Activated T-helper 17 cell treated with anti-CD3 and anti-CD28 coated beads, Interleukin-2, amount 50 U/mL, for 72 hours (primary cell): ENCODE results near the gene GRID2. TPM values are rescaled to one million over a fixed set of nuclear protein-coding genes. Genes with fewer than 3 reads are reported as not detected.

ENCODE experiments used
- ATAC-seq: fragments of 150-1000 bp; cut with Tn5 transposase; replicated peaks from 2 replicates; pipeline ENCODE4 v1.10.0; 2021; ENCODE audit warnings: mild to moderate bottlenecking, moderate library complexity
- H3K27ac Mint-ChIP-seq: one replicate; pipeline ENCODE4 v1.8.0; 2022; ENCODE audit warnings: mixed read lengths
- H3K27me3 Mint-ChIP-seq: one replicate; pipeline ENCODE4 v1.8.0; 2022; ENCODE audit warnings: mixed read lengths
- H3K36me3 Mint-ChIP-seq: one replicate; pipeline ENCODE4 v1.8.0; 2022; ENCODE audit warnings: low read depth, mild to moderate bottlenecking, mixed read lengths
- H3K4me1 Mint-ChIP-seq: one replicate; pipeline ENCODE4 v1.8.0; 2022; ENCODE audit warnings: mixed read lengths
- H3K4me3 Mint-ChIP-seq: one replicate; pipeline ENCODE4 v1.8.0; 2022; ENCODE audit warnings: mild to moderate bottlenecking, mixed read lengths
- H3K9me3 Mint-ChIP-seq: one replicate; pipeline ENCODE4 v1.8.0; 2022; ENCODE audit warnings: mixed read lengths
- total RNA-seq, 2 donors: library from RNA; stranded (reverse); gene quantifications; one replicate each; pipeline ENCODE4 v1.2.3, GENCODE V29; 2022

GRID2 gene
- total RNA-seq, 2 donors from 2014 or later: not detected

GRCh38 chr4:93747220-93747619 is 1443.5 kb downstream of the GRID2 start:
- Mint-ChIP-seq H3K9me3 (no peaks in the 10 kb centered on the region), H3K4me1 (no peaks in the 10 kb centered on the region), H3K36me3 (no peaks in the 10 kb centered on the region), H3K4me3 (no peak overlapping the region), H3K27me3 (no peaks in the 10 kb centered on the region), H3K27ac (no peak overlapping the region)
- ATAC-seq: no peak

GRCh38 chr4:93748373-93749291 is 1444.9 kb downstream of the GRID2 start:
- Mint-ChIP-seq H3K4me1 (no peaks in the 10 kb centered on the region), H3K27me3 (no peaks in the 10 kb centered on the region), H3K27ac (no peak overlapping the region), H3K4me3 (no peak overlapping the region), H3K9me3 (no peaks in the 10 kb centered on the region), H3K36me3 (no peaks in the 10 kb centered on the region)
- no peak for ATAC-seq

- no peaks in the 10 kb centered on the region for H3K36me3 Mint-ChIP-seq
- no peaks in the 10 kb centered on the region for H3K9me3 Mint-ChIP-seq
- peak; percentile 49 for ATAC-seq
- no peaks in the 10 kb centered on the region for H3K4me1 Mint-ChIP-seq
- no peak overlapping the region for H3K27ac Mint-ChIP-seq
- no peaks in the 10 kb centered on the region for H3K27me3 Mint-ChIP-seq
- no peak overlapping the region for H3K4me3 Mint-ChIP-seq
Observed at GRCh38 chr4:93749292-93749761, 1445.6 kb downstream of the GRID2 start.

GRCh38 chr4:93751411-93751810 is 1447.6 kb downstream of the GRID2 start:
- Mint-ChIP-seq H3K4me1 (no peaks in the 10 kb centered on the region), H3K9me3 (no peaks in the 10 kb centered on the region), H3K27me3 (no peaks in the 10 kb centered on the region), H3K4me3 (no peak overlapping the region), H3K27ac (no peak overlapping the region), H3K36me3 (no peaks in the 10 kb centered on the region)
- no peak for ATAC-seq

- H3K4me3 Mint-ChIP-seq: no peak overlapping the region
- ATAC-seq: no peak
Observed at GRCh38 chr4:93756101-93756500, 1452.3 kb downstream of the GRID2 start.

GRCh38 chr4:93759506-93759905 is 1455.7 kb downstream of the GRID2 start:
- H3K9me3 Mint-ChIP-seq: no peaks in the 10 kb centered on the region
- no peak for ATAC-seq
- no peak overlapping the region for H3K27ac Mint-ChIP-seq
- no peaks in the 10 kb centered on the region for H3K4me1 Mint-ChIP-seq
- no peaks in the 10 kb centered on the region for H3K27me3 Mint-ChIP-seq
- no peaks in the 10 kb centered on the region for H3K36me3 Mint-ChIP-seq
- no peak overlapping the region for H3K4me3 Mint-ChIP-seq

More at GRCh38 chr4:93756101-93756500, 1452.3 kb downstream of the GRID2 start:
- Mint-ChIP-seq H3K9me3 (no peaks in the 10 kb centered on the region), H3K4me1 (no peaks in the 10 kb centered on the region), H3K36me3 (no peaks in the 10 kb centered on the region), H3K27ac (no peak overlapping the region), H3K27me3 (no peaks in the 10 kb centered on the region)

- Mint-ChIP-seq H3K27ac (no peak overlapping the region), H3K9me3 (no peaks in the 10 kb centered on the region), H3K36me3 (no peaks in the 10 kb centered on the region), H3K27me3 (no peaks in the 10 kb centered on the region), H3K4me1 (no peaks in the 10 kb centered on the region), H3K4me3 (no peak overlapping the region)
- ATAC-seq: no peak
Observed at GRCh38 chr4:93760284-93760683, 1456.5 kb downstream of the GRID2 start.

- H3K36me3 Mint-ChIP-seq: no peaks in the 10 kb centered on the region
- H3K27me3 Mint-ChIP-seq: no peaks in the 10 kb centered on the region
- H3K4me3 Mint-ChIP-seq: no peak overlapping the region
- H3K9me3 Mint-ChIP-seq: no peaks in the 10 kb centered on the region
- no peaks in the 10 kb centered on the region for H3K4me1 Mint-ChIP-seq
- no peak for ATAC-seq
- no peak overlapping the region for H3K27ac Mint-ChIP-seq
Observed at GRCh38 chr4:93761286-93761685, 1457.5 kb downstream of the GRID2 start.

GRCh38 chr4:93764639-93765246 is 1461.0 kb downstream of the GRID2 start:
- Mint-ChIP-seq H3K27ac (no peak overlapping the region), H3K4me1 (no peaks in the 10 kb centered on the region), H3K9me3 (no peaks in the 10 kb centered on the region)

GRCh38 chr4:93767917-93768316 is 1464.2 kb downstream of the GRID2 start:
- Mint-ChIP-seq H3K4me3 (no peak overlapping the region), H3K27me3 (no peaks in the 10 kb centered on the region), H3K9me3 (no peaks in the 10 kb centered on the region), H3K27ac (no peak overlapping the region), H3K36me3 (no peaks in the 10 kb centered on the region), H3K4me1 (no peaks in the 10 kb centered on the region)
- no peak for ATAC-seq

More at GRCh38 chr4:93764639-93765246, 1461.0 kb downstream of the GRID2 start:
- Mint-ChIP-seq H3K27me3 (no peaks in the 10 kb centered on the region), H3K4me3 (no peak overlapping the region), H3K36me3 (no peaks in the 10 kb centered on the region)
- no peak for ATAC-seq

GRCh38 chr4:93770201-93770600 is 1466.4 kb downstream of the GRID2 start:
- Mint-ChIP-seq H3K27ac (no peak overlapping the region), H3K4me1 (no peaks in the 10 kb centered on the region), H3K27me3 (peaks cover under 1% of the 10 kb centered on the region), H3K9me3 (no peaks in the 10 kb centered on the region), H3K36me3 (no peaks in the 10 kb centered on the region), H3K4me3 (no peak overlapping the region)
- no peak for ATAC-seq

GRCh38 chr4:93771640-93772411 is 1468.1 kb downstream of the GRID2 start:
- H3K4me3 Mint-ChIP-seq: no peak overlapping the region
- no peak for ATAC-seq
- H3K36me3 Mint-ChIP-seq: no peaks in the 10 kb centered on the region
- no peaks in the 10 kb centered on the region for H3K4me1 Mint-ChIP-seq
- no peak overlapping the region for H3K27ac Mint-ChIP-seq
- H3K27me3 Mint-ChIP-seq: peaks cover 3% of the 10 kb centered on the region
- H3K9me3 Mint-ChIP-seq: no peaks in the 10 kb centered on the region

- H3K4me3 Mint-ChIP-seq: no peak overlapping the region
Observed at GRCh38 chr4:93772858-93773257, 1469.1 kb downstream of the GRID2 start.

GRCh38 chr4:93775551-93775950 is 1471.8 kb downstream of the GRID2 start:
- Mint-ChIP-seq H3K36me3 (no peaks in the 10 kb centered on the region), H3K9me3 (no peaks in the 10 kb centered on the region), H3K4me3 (no peak overlapping the region), H3K27me3 (peaks cover 3% of the 10 kb centered on the region), H3K4me1 (no peaks in the 10 kb centered on the region), H3K27ac (no peak overlapping the region)
- ATAC-seq: no peak

More at GRCh38 chr4:93772858-93773257, 1469.1 kb downstream of the GRID2 start:
- H3K27me3 Mint-ChIP-seq: peaks cover 3% of the 10 kb centered on the region
- H3K36me3 Mint-ChIP-seq: no peaks in the 10 kb centered on the region
- H3K27ac Mint-ChIP-seq: no peak overlapping the region
- H3K9me3 Mint-ChIP-seq: no peaks in the 10 kb centered on the region
- no peak for ATAC-seq
- no peaks in the 10 kb centered on the region for H3K4me1 Mint-ChIP-seq
